ENCODE results near the gene SMIM38. TPM values are rescaled to one million over a fixed set of nuclear protein-coding genes. Genes with fewer than 3 reads are reported as not detected.
A peak's percentile ranks its signal among the peaks of the same experiment; 100 is the strongest.

Gene SMIM38
- total RNA-seq, 1 experiment from 2014 or later: 0.54 TPM

GRCh38 chr11:69135420-69136363, 20.0 kb upstream of the SMIM38 start (continued):
- no peak for TF ChIP-seq EGR1 (IDR thresholded peaks at IDR 0.05; ENCODE audit: low read depth)

GRCh38 chr11:69136471-69136870, 19.3 kb upstream of the SMIM38 start:
- TF ChIP-seq ATF3 (IDR thresholded peaks at IDR 0.05): no peak
- no peak for TF ChIP-seq TCF7L2 (IDR thresholded peaks at IDR 0.05; ENCODE audit: borderline replicate concordance, extremely low read depth, insufficient read depth, insufficient read length)
- no peak for TF ChIP-seq FOSL1 (IDR thresholded peaks at IDR 0.05; ENCODE audit: low read depth)
- TF ChIP-seq ZBTB33 (IDR thresholded peaks at IDR 0.05; ENCODE audit: extremely low read depth, insufficient replicate concordance, low read length): no peak
- TF ChIP-seq, protein P1, sequence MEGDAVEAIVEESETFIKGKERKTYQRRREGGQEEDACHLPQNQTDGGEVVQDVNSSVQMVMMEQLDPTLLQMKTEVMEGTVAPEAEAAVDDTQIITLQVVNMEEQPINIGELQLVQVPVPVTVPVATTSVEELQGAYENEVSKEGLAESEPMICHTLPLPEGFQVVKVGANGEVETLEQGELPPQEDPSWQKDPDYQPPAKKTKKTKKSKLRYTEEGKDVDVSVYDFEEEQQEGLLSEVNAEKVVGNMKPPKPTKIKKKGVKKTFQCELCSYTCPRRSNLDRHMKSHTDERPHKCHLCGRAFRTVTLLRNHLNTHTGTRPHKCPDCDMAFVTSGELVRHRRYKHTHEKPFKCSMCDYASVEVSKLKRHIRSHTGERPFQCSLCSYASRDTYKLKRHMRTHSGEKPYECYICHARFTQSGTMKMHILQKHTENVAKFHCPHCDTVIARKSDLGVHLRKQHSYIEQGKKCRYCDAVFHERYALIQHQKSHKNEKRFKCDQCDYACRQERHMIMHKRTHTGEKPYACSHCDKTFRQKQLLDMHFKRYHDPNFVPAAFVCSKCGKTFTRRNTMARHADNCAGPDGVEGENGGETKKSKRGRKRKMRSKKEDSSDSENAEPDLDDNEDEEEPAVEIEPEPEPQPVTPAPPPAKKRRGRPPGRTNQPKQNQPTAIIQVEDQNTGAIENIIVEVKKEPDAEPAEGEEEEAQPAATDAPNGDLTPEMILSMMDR (IDR thresholded peaks at IDR 0.05 in 2 of 3, conservative IDR thresholded peaks at IDR 0.05 in 1 of 3; ENCODE audit: borderline replicate concordance in 1 of 3, insufficient read depth in 1 of 3, low read depth in 2 of 3, low read length in 2 of 3): no peak
- no peak for TF ChIP-seq EZH2phosphoT487 (IDR thresholded peaks at IDR 0.05; ENCODE audit: borderline replicate concordance)
- BruUV-seq (replicated peaks): no TSS peak
- no peaks in the 10 kb centered on the region for H3K79me2 ChIP-seq (ENCODE audit: insufficient read depth, low read length)
- CTCF ChIA-PET: no interaction called here
- intact Hi-C loops (cut with micrococcal nuclease): loop anchor here (5.0 kb wide), 1 partner anchor 156 kb away; the partner anchor contains the start of gene MYEOV
- H3K27me3 ChIP-seq (ENCODE audit: insufficient read depth, low read length): no peaks in the 10 kb centered on the region
- no peak overlapping the region for H3K9ac ChIP-seq (ENCODE audit: low read length)
- ATAC-seq: no peak
- no peak overlapping the region for H3K27ac ChIP-seq (ENCODE audit: low read depth, low read length)
- H3K36me3 ChIP-seq (ENCODE audit: control insufficient read depth in 1 of 2, insufficient read depth in 2 of 2, low read length in 2 of 2): no peaks in the 10 kb centered on the region
- POLR2A ChIA-PET: no interaction called here
- RAD21 ChIA-PET (ENCODE audit: low non-redundant PET in 1 of 2, low total read pairs in 2 of 2, uncharacterized antibody in 2 of 2, unreplicated experiment in 2 of 2): no interaction called here
- H2AFZ ChIP-seq (ENCODE audit: low read depth, low read length, poor library complexity, severe bottlenecking): no peak overlapping the region
- H3K4me3 ChIP-seq (replicated peaks in 1 of 2; ENCODE audit: low read depth in 1 of 2, low read length in 2 of 2): no peak overlapping the region
- no peaks in the 10 kb centered on the region for H4K20me1 ChIP-seq (ENCODE audit: insufficient read depth)
- H3K9me2 ChIP-seq (ENCODE audit: insufficient read depth): no peaks in the 10 kb centered on the region
- 0 out of 2 replicates have a peak overlapping the region, but pooled peaks have one; percentile 71 for H3K4me2 ChIP-seq (ENCODE audit: low read length)
- H3K4me1 ChIP-seq (ENCODE audit: control insufficient read depth in 1 of 2, insufficient read depth in 2 of 2, low read length in 2 of 2): peaks cover 30 to 40% of the 10 kb centered on the region in 2 experiments
- H3K9me3 ChIP-seq (ENCODE audit: control insufficient read depth in 1 of 2, insufficient read depth in 1 of 2, low read depth in 1 of 2, low read length in 2 of 2): peaks cover 0 to 8% of the 10 kb centered on the region in 2 experiments; a peak in 1 of 4 replicates
- DNase-seq (ENCODE audit: low read depth, low spot score): no peak
